CD4-positive, alpha-beta T cell treated with Interleukin-17A for 1 hour (primary cell): ENCODE data around the gene HERPUD2.
A peak's percentile ranks its signal among the peaks of the same experiment; 100 is the strongest.
"Not testable (repeated sequence)": the region's sequence is repeated elsewhere in the genome, so short reads cannot be mapped to it uniquely, and the experiment has no call there.

ENCODE experiments used
- DNase-seq: peaks from one replicate; pipeline ENCODE4 v3.0.0-alpha.2; 2020

Gene HERPUD2

DNA sequence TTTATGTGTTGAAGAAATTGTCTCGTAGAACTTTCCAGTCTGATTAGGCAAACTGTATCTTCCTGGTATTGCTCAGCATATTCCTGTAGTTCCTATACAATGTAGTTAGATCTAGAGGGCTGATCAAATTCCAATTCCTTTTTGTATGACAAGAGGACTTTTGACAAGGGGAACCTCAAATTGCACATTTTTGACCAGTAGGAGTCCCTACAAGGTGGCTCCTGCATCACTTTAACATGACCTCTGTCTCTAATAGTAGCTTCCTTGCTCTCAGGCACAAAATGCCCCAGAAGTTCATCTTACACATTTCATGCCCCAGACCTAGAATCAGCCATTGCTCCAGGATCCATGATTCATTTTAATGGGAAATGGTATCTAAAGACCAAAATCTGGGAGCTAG, 18.7 kb downstream of the HERPUD2 start:
- DNase-seq: no peak

DNA sequence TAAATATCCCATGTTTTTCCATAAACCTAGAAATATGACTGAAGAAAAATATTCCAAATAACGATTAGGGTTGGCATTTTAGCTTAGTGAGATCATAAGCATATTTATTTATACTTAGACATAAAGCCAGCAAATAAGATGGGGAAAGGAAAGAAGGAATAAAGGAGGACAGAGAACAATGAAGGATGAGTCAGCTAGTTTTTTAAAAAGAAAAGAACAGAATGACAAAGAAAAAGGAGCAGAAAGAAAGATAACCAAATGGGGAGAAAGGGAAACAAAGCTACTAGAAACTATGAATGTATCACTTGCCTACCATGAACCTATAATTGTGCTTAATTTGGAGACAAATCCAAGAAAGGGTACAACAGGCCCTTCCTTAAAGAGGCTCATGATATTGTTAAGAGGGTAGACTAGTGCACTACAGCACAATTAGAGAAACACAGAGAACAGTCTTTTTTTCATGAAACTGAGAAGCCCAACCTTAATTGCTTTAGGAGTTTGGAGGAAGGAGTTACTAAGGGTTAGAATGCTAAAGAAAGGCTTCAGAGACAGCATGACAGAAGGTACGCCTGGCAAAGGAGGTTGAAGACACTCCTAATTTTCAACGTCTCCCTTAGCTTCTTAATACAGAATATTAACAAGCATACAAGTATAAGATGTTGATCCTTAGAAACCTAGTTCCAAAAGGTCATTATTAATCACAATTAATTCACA, 23.9 kb downstream of the HERPUD2 start:
- no peak for DNase-seq

DNA sequence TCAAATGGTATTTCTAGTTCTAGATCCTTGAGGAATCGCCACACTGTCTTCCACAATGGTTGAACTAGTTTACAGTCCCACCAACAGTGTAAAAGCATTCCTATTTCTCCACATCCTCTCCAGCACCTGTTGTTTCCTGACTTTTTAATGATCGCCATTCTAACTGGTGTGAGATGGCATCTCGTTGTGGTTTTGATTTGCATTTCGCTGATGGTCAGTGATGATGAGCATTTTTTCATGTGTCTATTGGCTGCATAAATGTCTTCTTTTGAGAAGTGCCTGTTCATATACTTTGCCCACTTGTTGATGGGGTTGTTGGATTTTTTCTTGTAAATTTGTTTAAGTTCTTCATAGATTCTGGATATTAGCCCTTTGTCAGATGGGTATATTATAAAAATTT, 34.5 kb downstream of the HERPUD2 start:
- not testable (repeated sequence) for DNase-seq

DNA sequence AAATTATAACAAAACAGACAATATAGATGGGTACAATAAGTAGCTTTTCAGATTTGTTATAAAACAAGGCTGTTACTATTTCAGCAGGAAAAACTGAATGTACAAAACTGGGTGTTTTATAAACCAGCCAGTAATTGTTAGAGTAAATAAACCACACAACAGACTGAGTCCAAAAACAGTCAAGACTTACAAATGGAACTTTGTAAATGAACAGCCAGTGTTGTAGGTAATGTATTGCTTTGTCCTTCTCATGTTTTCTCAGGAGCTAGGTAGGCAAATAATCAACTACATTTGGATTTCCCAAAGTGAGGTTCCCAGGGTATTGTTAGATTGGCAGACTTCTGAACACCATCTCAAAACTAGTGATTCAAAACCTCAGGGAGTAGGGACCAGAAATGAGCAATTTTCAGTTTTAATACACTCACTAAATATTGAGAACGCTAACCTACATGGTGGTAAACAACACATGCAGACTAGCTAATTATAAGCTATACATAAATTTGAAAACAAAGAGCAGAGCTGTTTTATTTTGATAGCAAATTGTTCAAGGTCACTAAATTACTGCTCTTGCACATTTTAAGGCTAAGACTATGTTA, 36.2 kb downstream of the HERPUD2 start:
- no peak for DNase-seq

DNA sequence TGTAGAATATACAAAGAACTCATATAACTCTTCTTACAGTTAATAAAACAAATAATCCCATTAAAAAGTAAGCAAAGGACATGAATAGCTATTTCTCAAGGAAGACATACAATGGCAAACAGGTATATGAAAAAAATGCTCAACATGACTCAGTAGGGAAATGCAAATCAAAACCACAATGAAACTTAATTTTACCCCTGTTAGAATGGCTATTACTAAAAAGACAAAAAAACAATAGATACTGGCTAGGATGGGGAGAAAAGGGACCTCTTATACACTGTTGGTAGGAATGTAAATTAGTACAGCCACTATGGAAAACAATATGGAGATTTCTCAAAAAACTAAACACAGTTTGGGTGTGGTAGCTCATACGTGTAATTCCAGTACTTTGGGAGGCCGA, 37.8 kb downstream of the HERPUD2 start:
- DNase-seq: no peak

DNA sequence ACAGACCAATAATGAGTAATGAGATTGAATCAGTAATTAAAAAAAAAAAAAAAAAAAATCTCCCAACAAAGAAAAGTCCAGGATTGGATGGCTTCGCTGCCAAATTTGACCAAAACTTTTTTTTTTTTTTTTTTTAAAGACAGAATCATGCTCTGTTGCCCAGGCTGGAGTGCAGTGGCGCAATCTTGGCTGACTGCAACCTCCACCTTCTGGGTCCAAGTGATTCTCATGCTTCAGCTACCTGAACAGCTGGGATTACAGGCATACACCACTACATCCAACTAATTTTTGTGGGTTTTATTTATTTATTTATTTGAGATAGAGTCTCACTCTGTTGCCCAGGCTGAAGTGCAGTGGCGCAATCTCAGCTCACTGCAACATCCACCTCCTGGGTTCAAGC, 40.4 kb downstream of the HERPUD2 start:
- DNase-seq: not testable (repeated sequence)

DNA sequence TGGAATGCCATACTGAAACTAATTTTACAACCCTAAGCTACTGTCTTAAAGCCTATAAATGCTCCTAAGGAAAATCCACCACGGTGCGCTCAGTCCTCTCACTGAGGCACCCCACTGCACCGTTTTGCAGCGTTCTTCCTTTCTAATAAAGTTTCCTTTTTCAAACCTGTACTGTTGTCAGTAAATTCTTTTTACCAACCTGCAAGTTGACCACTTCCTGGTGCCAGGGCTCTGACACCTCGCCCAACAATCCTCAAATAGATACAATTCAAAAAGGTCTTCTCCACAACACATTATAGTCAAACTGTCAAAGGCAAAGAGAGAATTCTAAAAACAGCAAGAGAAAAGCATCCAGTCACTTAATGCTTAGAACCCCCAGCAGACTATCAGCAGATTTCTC, 42.8 kb downstream of the HERPUD2 start:
- DNase-seq: peak; percentile 45

DNA sequence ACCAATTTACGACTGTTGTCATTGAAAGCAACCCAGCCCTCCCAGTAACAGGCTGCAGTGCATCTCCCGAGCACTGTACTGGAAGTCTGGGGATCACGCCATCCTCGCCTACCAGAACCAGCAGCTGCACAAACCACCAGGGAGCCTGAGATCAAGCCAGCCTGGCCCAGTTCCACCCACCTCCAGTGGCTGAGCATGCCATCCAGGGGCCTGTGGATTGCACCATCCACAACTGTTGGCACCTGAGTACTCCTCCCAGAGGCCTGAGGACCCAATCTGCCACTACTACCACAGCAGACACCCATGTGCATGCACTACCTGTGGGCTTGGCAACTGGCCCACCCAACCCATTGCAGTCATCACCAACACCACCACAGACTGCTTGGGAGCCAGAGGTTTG, 44.2 kb downstream of the HERPUD2 start:
- no peak for DNase-seq

DNA sequence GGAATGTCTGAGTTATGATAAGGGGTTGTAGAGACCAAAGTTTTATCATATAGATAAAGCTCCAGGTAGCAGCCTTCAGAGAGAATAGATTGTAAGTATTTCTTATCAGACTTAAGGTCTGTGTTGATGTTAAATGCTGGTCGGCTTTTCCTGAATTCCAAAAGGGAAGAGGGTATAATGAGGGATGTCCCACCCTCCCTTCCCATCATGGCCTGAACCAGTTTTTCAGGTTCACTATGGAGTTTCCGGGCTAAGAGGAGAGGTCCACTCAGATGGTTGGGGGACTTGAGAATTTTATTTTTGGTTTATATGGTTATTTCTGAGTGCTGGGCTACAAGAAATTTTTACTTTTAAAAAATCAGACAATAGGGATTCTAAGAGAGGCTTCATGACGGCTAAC, 45.2 kb downstream of the HERPUD2 start:
- DNase-seq: no peak

DNA sequence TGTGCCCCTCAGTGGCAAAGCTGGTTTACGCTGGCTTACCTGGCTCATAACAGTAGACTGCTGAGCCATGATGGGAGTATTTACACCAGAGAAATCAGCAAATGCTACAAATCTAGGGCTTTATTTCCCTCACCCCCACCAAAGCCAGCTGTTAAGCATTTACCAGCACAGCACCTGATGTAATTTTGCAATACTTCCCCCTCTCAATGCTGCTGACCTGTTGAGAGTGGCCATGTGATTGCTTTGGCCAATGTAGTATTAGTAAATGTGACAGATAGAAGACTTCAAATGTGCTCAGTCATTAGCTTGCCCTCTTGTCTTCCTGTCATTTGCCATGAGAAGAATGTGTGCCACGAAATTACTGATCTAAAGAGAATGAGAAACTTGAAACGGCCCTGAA, 46.6 kb downstream of the HERPUD2 start:
- no peak for DNase-seq

DNA sequence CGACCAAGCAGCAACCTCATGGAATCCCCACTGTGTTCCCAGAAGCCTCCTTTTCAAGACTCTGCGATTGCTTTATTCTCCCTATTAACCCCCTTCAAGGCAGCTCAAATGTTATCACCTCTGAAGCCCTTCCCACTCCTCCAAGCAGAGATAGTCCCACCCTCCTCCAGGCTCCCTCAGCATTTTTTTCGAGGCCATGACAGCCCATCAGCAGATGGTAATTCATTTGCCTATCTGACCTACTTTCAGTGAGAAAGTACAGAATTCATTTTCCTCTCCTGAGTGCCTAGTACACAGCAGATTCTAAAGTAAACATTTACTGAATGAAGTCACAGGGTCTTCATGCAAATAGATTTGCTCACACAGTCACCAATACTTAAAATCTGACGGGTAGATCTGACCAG, 47.8 kb downstream of the HERPUD2 start:
- no peak for DNase-seq

DNA sequence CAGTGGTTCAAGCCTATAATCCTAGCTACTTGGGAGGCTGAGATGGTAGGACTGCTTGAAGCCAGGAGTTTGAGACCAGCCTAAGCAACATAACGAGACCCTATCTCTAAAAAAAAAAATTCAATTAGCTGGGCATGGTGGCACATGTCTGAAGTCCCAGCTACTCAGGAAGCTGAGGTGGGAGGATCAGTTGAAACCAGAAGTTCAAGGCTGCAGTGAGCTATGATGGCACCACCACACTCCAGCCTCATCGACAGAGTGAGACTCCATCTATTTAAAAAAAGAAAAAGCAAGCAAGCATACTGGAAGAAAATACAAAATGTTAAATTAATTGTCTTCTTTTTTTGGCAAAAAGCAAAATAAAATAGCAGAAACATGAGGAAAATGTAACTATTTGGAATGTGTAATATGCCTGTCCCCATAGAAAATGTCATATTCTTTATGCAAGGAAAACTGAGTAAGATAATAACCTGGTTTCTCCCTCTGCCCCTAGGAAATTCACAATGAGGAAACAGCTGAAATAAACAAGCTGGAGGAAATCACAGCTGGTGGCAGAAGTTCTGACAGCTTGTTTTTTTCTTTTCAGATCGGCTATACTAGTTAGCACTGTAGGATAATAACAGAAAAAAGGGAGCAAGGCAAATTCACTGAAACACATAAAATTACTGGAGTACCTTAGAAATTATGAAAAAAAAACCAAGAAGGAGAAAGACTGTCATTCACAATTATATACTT, 48.5 kb downstream of the HERPUD2 start:
- DNase-seq: no peak

DNA sequence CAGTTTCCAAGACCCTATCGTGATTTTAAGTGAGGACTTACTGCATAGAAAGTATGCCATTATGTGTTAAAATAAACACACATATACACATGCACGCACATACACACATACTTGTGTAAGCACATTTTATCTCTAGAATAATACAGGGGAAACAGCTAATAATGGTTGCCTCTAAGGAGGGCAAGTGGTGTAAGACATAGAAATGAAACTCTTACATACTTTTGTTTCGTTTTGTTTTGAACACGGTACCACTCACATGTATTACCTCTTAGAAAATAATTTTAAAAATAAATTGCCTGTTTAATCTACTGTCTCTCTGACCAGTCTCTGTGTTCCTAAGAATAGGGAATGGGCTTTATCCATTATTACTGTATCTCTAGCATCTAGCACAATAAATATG, 49.2 kb downstream of the HERPUD2 start:
- no peak for DNase-seq

DNA sequence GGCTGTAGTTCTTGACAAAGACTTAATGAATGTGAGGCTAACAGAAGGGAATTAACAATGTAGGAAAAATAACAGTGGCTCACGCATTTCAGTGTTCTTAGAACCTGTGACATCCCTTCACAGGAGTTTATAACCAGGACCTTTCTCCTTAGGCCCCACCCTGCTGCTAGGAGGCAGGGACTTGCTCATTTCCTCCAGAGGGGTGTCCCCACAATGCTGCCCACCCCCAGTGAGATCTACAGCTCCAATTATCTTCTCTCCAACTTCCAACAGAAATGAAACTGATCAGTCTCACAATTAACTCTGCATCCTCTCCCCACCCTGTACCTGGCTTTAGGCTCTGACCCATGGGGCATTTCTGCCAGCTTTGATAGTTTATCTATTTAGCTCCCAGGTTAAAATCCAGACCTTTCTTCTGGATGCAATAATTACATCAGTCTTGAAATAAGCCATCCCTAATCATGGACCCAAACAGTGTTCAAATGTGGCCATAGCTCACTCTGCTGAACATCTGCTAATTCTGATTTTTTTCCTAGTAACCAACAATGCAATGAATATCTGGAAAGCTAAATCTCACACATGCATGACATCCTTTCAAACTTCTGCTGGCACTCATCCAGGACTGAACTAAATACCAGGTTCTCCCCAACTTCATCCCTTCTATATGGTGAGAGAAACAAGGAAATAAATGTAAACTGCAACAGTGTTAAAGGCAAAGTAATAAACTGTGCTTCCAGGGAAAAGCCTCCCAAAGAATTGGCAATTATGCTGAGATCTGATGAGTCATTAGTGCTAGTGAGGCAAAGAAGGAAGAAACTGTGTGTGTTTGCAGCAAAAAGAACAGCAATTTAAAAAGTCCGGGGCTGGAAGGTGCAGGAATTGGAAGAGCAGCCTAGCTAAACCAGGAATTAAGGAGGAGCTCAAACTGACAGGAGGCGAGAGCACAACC, 64.6 kb downstream of the HERPUD2 start:
- no peak for DNase-seq

DNA sequence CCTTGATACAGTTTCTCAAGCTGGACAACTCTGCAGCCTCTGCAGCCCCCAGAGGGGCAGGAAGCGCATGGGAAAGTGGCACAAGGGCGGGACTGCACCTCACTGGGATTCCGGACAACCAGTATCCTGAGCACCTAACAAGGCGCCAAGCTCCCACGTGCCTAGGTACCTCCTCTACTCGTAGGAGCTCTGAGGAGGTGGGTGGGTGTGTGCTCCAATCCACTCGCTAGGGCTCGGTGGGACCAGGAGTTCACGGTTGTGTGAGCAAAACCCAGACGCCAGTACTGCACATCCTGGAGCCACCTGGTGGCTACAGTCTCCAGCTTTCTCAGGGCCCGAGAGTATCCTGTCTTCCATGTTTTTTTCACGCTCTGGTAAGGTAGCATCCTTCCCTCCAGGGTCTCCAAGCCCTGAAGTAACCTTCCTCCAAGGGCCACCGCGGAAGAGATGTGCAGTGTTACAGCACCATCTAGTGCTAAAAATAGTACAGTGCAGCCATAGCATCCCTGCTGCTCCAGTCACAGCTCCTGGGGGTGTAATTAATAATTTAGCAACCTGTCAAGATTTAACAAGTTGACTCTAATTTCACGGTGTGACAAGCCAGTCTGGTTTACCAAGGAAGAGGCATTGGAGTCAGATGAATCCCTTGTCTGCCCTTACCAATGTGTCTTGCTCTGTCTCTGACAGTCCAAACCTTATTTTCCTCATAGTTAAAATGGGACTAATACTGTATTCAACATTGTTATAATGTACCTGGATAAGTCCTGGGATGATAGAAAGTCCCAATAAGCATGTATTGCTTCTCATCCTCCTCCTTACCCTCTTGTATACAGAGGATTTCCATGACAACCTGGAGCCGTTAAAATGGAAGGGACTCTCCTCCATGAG, 70.4 kb downstream of the HERPUD2 start:
- peak; percentile 59 for DNase-seq

DNA sequence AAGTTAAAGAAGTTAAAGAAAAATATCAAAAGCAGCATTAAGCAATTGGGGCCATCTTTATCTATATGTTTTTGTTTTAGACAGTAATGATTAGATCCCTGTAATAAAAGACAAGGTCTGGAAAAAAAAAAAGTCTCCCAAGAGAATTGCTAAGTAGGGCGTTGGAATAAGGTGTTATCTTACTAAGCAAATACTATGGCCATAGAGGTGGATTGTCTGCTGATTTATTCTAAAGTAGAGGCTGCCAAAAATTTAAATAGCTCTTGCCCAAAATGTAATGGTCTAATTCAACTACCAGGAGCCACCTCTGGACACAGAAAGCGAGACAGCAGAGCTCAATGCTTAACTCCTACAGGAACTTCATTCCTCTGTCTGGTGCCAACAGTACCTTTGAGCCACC, 71.6 kb downstream of the HERPUD2 start:
- no peak for DNase-seq

DNA sequence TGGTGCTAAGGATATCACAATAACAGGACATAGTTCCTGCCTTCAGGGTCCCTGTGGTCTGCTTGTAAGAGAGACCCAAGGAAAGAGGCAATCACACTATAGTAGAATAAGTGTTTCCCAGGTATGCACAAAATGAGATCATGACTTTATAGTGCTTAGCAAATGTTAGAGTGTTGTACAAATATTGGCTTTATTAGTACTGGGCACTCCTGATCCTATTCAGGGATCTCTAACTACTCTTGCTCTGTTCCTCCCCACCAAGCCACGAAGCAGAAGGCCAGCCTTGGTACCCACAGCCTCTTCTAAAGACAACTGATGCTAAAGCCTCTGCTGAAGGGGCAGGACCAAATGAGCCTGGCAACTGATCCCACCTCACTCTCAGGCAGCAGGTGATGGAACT, 75.1 kb downstream of the HERPUD2 start:
- DNase-seq: no peak

DNA sequence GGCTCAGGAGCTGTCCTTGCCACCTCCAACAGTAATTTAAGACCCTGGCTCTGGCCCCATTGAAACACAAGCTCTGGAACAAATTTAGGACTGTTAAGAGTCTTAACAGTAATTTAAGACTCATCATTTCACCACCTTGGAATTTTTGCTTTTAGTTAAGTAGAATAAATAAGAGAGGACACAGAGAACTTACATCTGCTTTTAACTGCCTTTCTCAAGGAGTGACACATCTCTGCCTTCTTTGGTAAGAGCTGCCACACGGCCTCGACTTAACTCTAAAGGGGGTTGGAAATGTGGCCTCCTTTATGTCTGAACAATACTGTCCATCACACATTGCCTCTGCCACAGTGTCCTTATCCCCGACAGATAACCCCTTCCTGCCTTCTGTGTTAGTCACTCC, 77.9 kb downstream of the HERPUD2 start:
- DNase-seq: no peak

DNA sequence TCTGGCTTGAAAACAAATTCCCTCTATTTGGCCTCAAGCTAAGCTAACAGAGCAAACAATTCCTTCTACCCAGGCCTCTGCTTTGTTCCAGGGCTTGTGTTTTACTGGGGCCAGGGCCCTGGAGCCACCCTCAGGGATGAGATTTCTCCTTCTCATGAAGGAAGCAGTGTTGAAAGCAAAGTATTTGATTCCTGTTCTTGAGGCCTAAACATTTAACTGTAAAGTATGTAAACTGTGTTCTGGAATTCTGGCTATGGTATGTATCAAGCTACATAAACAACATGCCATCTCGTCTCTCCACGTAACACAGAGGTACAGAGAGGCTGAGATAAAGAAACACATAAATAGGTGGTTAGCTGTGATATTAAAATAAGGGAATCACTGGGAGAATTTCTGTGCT, 81.8 kb downstream of the HERPUD2 start:
- DNase-seq: no peak

DNA sequence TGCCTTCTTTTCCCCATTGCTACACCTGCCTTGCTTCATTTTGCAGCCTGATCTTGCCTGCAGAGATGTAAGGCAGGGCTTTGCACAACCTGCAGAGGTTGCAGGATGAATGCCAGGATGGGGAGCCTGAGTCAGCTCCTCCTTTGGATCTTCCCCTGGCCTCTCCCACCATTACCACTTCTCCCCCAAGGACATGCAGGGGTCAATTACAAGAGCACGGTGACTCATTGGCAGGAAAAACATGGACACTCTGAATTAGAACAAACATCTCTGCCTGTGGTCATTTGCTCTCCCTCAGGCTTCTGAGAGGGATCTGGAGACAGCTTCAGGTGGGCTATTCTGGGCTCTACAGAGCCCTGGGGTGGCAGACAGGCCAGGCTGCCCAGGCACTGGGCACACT, 89.2 kb downstream of the HERPUD2 start:
- no peak for DNase-seq

DNA sequence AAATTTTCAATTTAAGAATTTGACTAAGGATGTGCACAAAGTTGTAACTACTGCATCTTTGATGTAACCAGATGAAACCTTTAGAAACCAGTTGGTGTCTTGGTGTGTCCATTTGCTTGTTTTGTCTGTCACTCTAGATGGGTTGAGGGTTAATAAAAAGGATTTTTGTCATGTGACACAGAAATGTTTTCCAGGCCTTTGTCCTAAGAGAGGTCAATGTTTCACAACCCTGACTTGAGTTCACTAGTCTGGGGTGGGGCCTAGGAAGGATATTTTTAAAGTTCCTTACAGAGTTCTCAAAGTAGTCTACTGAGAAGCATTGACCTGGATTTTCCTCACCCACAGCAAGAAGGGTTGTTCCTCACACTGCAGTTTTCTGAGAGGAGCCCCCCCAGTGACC, 90.3 kb downstream of the HERPUD2 start:
- no peak for DNase-seq

DNA sequence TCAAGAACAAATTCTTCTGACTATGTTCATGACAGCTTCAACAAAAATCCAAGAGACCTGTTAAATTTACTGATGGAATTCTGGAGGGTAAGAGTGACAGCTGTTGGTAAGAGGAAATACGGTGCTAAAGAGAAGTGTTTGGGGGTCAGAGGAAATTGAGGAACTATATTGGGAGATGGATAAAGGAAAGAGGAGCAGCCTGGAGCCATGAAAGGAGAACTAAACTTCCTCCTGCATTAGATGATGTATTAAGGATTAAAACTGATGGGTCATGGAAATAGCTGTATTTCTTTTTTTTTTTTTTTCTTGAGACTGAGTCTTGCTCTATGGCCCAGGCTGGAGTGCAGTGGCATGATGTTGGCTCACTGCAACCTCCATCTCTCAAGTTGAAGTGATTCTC, 95.3 kb downstream of the HERPUD2 start:
- DNase-seq: no peak
